ENCODE data around the gene PIR.

- TF ChIP-seq CTCF (IDR thresholded peaks at IDR 0.05) (no peak), POLR2A (IDR thresholded peaks at IDR 0.05) (no peak), POLR2AphosphoS5 (IDR thresholded peaks at IDR 0.05) (no peak)
These were observed 147.2 kb downstream of the PIR start for GRCh38 chrX:15345976-15346375.
